ENCODE data around the gene ERMN. TPM values are rescaled to one million over a fixed set of nuclear protein-coding genes. Genes with fewer than 3 reads are reported as not detected.

ERMN gene
- total RNA-seq, 2 experiments from 2014 or later: 17.3 to 18.0 TPM

DNA sequence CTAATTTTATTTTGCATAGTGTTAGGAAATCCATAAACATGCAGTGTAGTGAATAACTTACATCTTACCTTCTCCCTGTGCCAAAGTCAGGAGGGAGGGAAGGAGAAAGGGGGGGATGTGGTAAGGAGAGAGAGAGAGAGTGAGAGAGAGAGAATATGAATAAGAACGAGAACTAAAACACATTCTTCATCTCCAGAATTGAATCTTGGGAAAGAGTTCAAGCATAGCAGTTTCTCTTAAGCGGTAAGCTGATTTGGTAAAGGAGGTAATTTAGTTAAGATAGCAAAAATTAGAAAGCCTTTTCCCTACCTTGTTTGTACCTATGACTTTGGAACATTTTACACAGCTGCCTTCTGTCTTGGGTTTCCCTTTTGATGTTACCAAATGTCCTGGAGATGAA, 15.7 kb downstream of the ERMN start:
- intact Hi-C loops (cut with DNase I, micrococcal nuclease): loop anchor here in 1 of 2 experiments (5.0 to 10.0 kb wide), 4 partner anchors 465 to 1442 kb away; partner anchors contain the start of genes CCDC148 and PKP4
- DNase-seq: no peak
- H3K4me3 Mint-ChIP-seq: no peak overlapping the region
- CTCF ChIA-PET: no interaction called here
- POLR2A ChIA-PET: no interaction called here
- H3K4me3 ChIP-seq (ENCODE audit: low read length): no peak overlapping the region
- peaks cover 13% of the 10 kb centered on the region for H3K4me1 Mint-ChIP-seq (ENCODE audit: low read depth)
- H3K27ac Mint-ChIP-seq: no peak overlapping the region
- H3K9me3 ChIP-seq (ENCODE audit: control insufficient read depth in 1 of 2, insufficient read depth in 1 of 2, low read length in 2 of 2): no peaks in the 10 kb centered on the region
- TF ChIP-seq CTCF (IDR thresholded peaks at IDR 0.05): no peak
- H3K4me1 ChIP-seq (ENCODE audit: insufficient read depth, low read length): no peaks in the 10 kb centered on the region
- H3K27me3 Mint-ChIP-seq: no peaks in the 10 kb centered on the region
- H3K36me3 ChIP-seq (ENCODE audit: insufficient read depth, low read length): no peaks in the 10 kb centered on the region
- H3K36me3 Mint-ChIP-seq (ENCODE audit: low read depth): no peaks in the 10 kb centered on the region
- no peak overlapping the region for H3K27ac ChIP-seq (ENCODE audit: low read depth in 1 of 2, low read length in 2 of 2)
- H3K27me3 ChIP-seq (ENCODE audit: control insufficient read depth in 1 of 2, insufficient read depth in 2 of 2, low read length in 2 of 2): no peaks in the 10 kb centered on the region
- H3K9me3 Mint-ChIP-seq: no peaks in the 10 kb centered on the region
- no peak for ATAC-seq (ENCODE audit: poor library complexity)

GRCh38 chr2:157307021-157307420, 18.6 kb downstream of the ERMN start:
- Histone ChIP-seq H3K4me3 (ENCODE audit: low read length) (no peak overlapping the region), H3K36me3 (ENCODE audit: insufficient read depth, low read length) (no peaks in the 10 kb centered on the region), H3K4me1 (ENCODE audit: insufficient read depth, low read length) (no peaks in the 10 kb centered on the region), H3K27me3 (ENCODE audit: control insufficient read depth in 1 of 2, insufficient read depth in 2 of 2, low read length in 2 of 2) (no peaks in the 10 kb centered on the region), H3K9me3 (ENCODE audit: control insufficient read depth in 1 of 2, insufficient read depth in 1 of 2, low read length in 2 of 2) (no peaks in the 10 kb centered on the region), H3K27ac (ENCODE audit: low read depth in 1 of 2, low read length in 2 of 2) (no peak overlapping the region)
- Mint-ChIP-seq H3K36me3 (ENCODE audit: low read depth) (no peaks in the 10 kb centered on the region), H3K4me3 (no peak overlapping the region), H3K27me3 (peaks cover 5% of the 10 kb centered on the region), H3K4me1 (ENCODE audit: low read depth) (peaks cover 28% of the 10 kb centered on the region), H3K27ac (no peak overlapping the region), H3K9me3 (no peaks in the 10 kb centered on the region)
- DNase-seq: peak in 2 of 14 experiments; percentile 21
- ATAC-seq (ENCODE audit: poor library complexity): peak; percentile 55
- CTCF ChIA-PET: interaction anchor here (0.6 to 1.5 kb wide), 6 partner anchors 9 to 300 kb away, joined by 3 to 9 read pairs (median 3); no protein-coding TSS in a partner anchor
- TF ChIP-seq CTCF (IDR thresholded peaks at IDR 0.05): no peak
- intact Hi-C loops (cut with DNase I, micrococcal nuclease): loop anchor here in 1 of 2 experiments (5.0 to 10.0 kb wide), 4 partner anchors 468 to 1445 kb away; partner anchors contain the start of genes CCDC148 and PKP4
- POLR2A ChIA-PET: interaction anchor here (0.5 to 1.2 kb wide), 4 partner anchors 97 to 829 kb away, joined by 3 to 5 read pairs (median 4); no protein-coding TSS in a partner anchor

- H3K27ac ChIP-seq (ENCODE audit: low read depth in 1 of 2, low read length in 2 of 2): no peak overlapping the region
Observed at GRCh38 chr2:157305723-157306110, 19.9 kb downstream of the ERMN start.

More at GRCh38 chr2:157305723-157306110, 19.9 kb downstream of the ERMN start:
- Mint-ChIP-seq H3K36me3 (ENCODE audit: low read depth) (no peaks in the 10 kb centered on the region), H3K9me3 (no peaks in the 10 kb centered on the region), H3K27ac (no peak overlapping the region), H3K27me3 (peaks cover 5% of the 10 kb centered on the region), H3K4me1 (ENCODE audit: low read depth) (peaks cover 28% of the 10 kb centered on the region), H3K4me3 (no peak overlapping the region)
- no peak for TF ChIP-seq CTCF (IDR thresholded peaks at IDR 0.05)
- no peak for DNase-seq
- H3K4me1 ChIP-seq (ENCODE audit: insufficient read depth, low read length): no peaks in the 10 kb centered on the region
- no peaks in the 10 kb centered on the region for H3K9me3 ChIP-seq (ENCODE audit: control insufficient read depth in 1 of 2, insufficient read depth in 1 of 2, low read length in 2 of 2)
- no peaks in the 10 kb centered on the region for H3K27me3 ChIP-seq (ENCODE audit: control insufficient read depth in 1 of 2, insufficient read depth in 2 of 2, low read length in 2 of 2)
- ChIA-PET CTCF (interaction anchor here (1.3 to 2.5 kb wide), 2 partner anchors 22 to 186 kb away, joined by 5 to 15 read pairs; no protein-coding TSS in a partner anchor), POLR2A (interaction anchor here (0.7 to 1.6 kb wide), 3 partner anchors 98 to 571 kb away, joined by 3 to 5 read pairs (median 3); partner anchors contain the start of gene ACVR1)
- H3K36me3 ChIP-seq (ENCODE audit: insufficient read depth, low read length): no peaks in the 10 kb centered on the region
- H3K4me3 ChIP-seq (ENCODE audit: low read length): no peak overlapping the region
- intact Hi-C loops (cut with DNase I, micrococcal nuclease): loop anchor here in 1 of 2 experiments (5.0 to 10.0 kb wide), 4 partner anchors 469 to 1447 kb away; partner anchors contain the start of genes CCDC148 and PKP4
- no peak for ATAC-seq (ENCODE audit: poor library complexity)

Measured in CD4-positive, alpha-beta T cell (primary cell).